Sigmoid colon (tissue), 4 donors: ENCODE measurements around the gene UBTD2.

ENCODE experiments used
- EP300 ChIP-seq, 4 donors: sonication (generic); formaldehyde crosslinking; IDR thresholded peaks; one replicate each; pipeline ENCODE4 v1.6.1; 2017; ENCODE audit warnings: antibody characterized with exemption in 4 of 4
- POLR2AphosphoS5 ChIP-seq, 4 donors: sonication (generic); formaldehyde crosslinking; IDR thresholded peaks; one replicate each; pipeline ENCODE4 v1.6.1; 2017; ENCODE audit warnings: antibody characterized with exemption in 4 of 4
- TF ChIP-seq, protein P1 (sequence below), 4 experiments: fragments of 450-650 bp in 3 of 4; fragments of 200-600 bp in 1 of 4; IDR thresholded peaks; one replicate each; pipeline ENCODE4 v1.5.1; 2016 to 2019; ENCODE audit warnings: antibody characterized with exemption in 4 of 4, mild to moderate bottlenecking in 3 of 4, moderate library complexity in 2 of 4

- TF ChIP-seq, protein P1, sequence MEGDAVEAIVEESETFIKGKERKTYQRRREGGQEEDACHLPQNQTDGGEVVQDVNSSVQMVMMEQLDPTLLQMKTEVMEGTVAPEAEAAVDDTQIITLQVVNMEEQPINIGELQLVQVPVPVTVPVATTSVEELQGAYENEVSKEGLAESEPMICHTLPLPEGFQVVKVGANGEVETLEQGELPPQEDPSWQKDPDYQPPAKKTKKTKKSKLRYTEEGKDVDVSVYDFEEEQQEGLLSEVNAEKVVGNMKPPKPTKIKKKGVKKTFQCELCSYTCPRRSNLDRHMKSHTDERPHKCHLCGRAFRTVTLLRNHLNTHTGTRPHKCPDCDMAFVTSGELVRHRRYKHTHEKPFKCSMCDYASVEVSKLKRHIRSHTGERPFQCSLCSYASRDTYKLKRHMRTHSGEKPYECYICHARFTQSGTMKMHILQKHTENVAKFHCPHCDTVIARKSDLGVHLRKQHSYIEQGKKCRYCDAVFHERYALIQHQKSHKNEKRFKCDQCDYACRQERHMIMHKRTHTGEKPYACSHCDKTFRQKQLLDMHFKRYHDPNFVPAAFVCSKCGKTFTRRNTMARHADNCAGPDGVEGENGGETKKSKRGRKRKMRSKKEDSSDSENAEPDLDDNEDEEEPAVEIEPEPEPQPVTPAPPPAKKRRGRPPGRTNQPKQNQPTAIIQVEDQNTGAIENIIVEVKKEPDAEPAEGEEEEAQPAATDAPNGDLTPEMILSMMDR (IDR thresholded peaks at IDR 0.05), result no peak
- no peak for TF ChIP-seq POLR2AphosphoS5 (IDR thresholded peaks at IDR 0.05)
- no peak for TF ChIP-seq EP300 (IDR thresholded peaks at IDR 0.05)
These were observed 15.6 kb downstream of the UBTD2 start for GRCh38 chr5:172267943-172268342.
